Astrocyte (in vitro differentiated cells and primary cell): ENCODE results near the gene MAT2B.

Source experiments
- EZH2 ChIP-seq: IDR thresholded peaks from 2 replicates; pipeline ENCODE4 v1.6.1; 2012; ENCODE audit warnings: mild to moderate bottlenecking, low read length, inconsistent platforms; ENCODE audit not compliant: insufficient read depth
- TF ChIP-seq, protein P1 (sequence below): IDR thresholded peaks from 2 replicates; pipeline ENCODE4 v1.5.1; 2011; ENCODE audit warnings: low read depth, mild to moderate bottlenecking, inconsistent platforms, low read length, moderate library complexity; ENCODE audit not compliant: insufficient read depth

GRCh38 chr5:163509291-163509951 lies 4.0 kb downstream of the MAT2B start:
- TF ChIP-seq, protein P1, sequence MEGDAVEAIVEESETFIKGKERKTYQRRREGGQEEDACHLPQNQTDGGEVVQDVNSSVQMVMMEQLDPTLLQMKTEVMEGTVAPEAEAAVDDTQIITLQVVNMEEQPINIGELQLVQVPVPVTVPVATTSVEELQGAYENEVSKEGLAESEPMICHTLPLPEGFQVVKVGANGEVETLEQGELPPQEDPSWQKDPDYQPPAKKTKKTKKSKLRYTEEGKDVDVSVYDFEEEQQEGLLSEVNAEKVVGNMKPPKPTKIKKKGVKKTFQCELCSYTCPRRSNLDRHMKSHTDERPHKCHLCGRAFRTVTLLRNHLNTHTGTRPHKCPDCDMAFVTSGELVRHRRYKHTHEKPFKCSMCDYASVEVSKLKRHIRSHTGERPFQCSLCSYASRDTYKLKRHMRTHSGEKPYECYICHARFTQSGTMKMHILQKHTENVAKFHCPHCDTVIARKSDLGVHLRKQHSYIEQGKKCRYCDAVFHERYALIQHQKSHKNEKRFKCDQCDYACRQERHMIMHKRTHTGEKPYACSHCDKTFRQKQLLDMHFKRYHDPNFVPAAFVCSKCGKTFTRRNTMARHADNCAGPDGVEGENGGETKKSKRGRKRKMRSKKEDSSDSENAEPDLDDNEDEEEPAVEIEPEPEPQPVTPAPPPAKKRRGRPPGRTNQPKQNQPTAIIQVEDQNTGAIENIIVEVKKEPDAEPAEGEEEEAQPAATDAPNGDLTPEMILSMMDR = no peak
- no peak for TF ChIP-seq EZH2
